ENCODE data around the gene HSD17B7.

HSD17B7 gene

DNA sequence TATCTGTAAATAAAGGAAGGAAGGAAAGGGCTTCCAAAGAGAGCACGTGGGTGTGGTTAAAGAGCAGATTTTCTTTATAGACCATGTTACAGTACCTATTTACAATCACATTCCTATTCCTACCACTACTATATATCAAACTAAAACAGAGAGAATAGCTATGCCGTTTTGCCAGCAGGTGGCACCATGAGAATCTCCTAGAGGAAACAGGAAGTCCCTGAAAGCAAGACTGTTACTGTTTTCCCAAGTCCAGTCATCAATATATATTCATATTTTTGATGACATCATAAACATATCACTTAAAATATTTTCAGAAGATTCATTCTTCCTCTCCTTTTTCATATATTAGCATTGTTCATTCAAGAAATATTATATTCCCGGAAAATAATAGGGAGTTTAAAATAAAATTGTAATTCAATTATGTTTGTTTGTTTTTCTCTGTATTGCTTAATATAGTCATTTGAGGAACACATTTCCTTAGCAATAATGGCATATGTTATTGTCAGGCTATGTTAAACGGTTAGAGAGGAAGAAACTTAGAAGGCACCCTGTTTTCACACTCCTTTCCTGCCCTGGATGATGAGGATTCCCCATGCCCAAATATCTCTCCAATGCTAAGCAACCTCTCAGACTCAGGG, 63.9 kb downstream of the HSD17B7 start:
- DNase-seq (ENCODE audit: insufficient read length, low spot score) = peak; percentile 57
- no peak for FAIRE-seq

DNA sequence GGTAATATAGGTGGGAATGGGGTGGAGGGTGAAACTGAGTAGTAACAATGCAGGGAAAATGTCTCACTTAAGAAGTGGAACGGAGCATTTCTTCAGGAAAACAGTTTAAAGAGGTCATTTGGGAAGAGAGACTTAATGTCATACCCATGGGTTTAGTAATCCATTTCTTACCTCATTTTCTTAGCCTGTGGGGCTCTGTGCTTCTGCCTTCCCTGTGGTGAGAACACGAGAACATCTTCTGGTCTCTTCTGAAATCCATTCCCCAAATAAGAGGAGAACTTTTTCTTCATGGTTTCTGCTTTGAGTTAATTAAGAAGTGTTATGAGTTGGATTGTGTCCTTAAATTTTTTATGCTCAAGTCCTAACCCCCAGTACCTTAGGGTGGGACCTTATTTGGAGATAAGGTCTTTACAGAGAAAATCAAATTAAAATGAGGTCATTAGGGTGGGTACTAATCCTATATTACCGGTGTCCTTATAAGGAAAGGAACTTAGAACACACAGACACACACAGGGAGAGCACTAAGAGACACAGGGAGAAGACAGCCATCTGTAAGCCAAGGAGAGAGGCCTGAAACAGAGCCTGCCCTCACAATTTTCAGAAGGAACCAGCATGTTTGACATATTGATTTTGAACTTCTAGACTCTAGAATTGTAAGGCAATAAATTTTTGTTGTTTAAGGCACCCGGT, 65.1 kb downstream of the HSD17B7 start:
- FAIRE-seq = no peak
- no peak for DNase-seq (ENCODE audit: insufficient read length, low spot score)

DNA sequence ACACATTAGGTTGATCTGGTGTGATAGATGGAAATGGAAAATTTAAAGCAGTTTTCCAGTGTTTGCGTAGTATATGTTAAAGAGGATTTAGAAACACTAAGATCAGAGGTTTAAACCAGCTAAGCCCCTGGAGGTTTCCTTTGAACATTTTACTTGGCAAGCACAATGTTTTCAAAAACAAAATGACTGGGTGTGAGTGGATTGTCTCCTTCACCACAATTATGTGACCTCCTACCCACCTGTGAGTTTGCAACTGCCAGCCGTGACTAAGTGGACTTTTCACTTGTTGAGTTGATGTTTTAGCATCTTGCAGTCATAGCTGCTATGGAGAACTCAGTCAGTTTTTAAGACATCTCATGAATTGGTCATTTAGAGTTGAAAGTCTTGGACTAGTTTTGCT, 65.8 kb downstream of the HSD17B7 start:
- FAIRE-seq = no peak
- peak; percentile 23 for DNase-seq (ENCODE audit: insufficient read length, low spot score)

DNA sequence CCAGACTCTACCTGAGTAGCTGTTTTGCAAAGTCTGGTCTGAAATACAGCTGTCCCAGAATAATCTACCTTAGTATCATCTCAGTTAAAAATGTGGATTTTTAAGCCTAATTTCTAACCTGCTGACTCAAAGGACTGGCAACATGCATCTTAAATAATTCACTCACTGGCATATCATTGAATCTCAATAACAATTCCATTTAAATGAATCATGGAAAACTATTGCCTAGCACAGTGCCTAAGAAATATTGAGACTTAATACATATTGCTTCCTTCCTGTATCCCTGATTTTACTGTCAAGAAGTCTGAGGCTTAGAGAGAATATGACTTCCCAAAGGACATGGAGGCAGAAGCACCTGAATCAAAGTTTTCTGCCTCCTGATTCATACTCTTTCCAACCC, 67.3 kb downstream of the HSD17B7 start:
- FAIRE-seq = no peak
- no peak for DNase-seq (ENCODE audit: insufficient read length, low spot score)

DNA sequence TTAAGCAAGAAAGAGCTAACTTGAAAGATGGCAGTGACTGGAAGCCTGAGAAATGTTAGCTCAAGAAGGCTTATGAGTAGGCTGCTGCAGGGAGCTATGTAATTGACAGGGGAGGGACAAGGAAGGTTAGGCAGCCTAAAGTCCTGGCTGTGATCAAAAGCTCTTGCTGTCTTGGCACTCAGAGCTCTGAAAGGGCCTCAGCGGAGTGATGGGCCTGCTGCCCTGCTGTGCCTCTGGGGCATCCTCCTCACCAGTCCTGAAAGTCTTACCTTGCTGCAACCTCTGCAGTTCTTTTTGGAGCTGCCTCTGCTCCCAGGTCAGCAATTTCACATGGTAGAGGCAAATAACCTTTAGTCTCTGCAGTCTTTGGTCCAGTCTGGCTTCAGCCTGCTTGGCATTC, 68.7 kb downstream of the HSD17B7 start:
- no peak for FAIRE-seq
- no peak for DNase-seq (ENCODE audit: insufficient read length, low spot score)

DNA sequence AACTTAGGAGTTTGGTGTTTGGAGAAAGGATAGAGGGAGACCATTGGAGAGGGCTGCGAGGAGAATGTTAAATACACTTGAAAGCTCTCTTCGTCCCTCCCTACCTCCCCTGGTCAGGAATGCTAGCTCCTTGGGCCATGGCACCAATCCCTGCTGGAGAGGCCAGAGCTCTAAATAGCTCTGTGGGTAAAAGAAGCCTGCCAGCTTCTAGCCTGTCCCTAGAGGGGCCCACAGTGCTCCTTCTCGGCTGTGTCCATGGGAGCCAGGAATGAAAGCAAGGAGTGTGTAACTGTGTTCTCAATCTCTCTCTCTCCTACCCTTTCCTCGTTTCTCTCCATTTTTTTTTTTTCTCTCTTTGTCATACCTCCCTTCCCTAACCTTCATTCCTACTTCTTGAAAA, 70.6 kb downstream of the HSD17B7 start, which contains the start of gene CCDC190:
Gene CCDC190, minus strand, starts transcription at position 75 of the 400 bp plus-strand sequence. CDS start 1,529 bp downstream, outside the sequence.
- FAIRE-seq = no peak
- DNase-seq (ENCODE audit: insufficient read length, low spot score) = no peak

DNA sequence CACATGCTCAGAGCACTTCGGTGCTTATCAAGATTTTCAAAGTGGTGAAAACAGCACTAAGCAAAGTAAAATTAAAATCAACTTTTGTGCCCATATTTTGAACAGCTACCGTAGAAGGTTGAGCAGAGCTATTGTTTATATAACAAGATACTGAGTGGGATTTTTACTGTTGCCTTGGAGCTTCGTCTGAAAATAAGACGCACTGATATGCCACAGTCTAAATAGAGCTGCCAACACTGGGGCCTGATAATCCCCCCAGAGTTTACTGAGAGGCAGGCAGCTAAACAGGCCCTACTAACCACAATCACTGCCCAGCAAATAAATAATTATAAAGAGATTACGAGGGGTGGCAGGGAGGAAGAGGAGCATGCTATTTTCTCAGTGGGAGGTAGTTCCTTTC, 71.1 kb downstream of the HSD17B7 start:
- no peak for DNase-seq (ENCODE audit: insufficient read length, low spot score)
- no peak for FAIRE-seq
